ENCODE measurements around the gene GALNT2.

- TF ChIP-seq PHF21A (CRISPR knock-in tag; IDR thresholded peaks at IDR 0.05) (no peak), HNRNPL (IDR thresholded peaks at IDR 0.05; ENCODE audit: low read depth, low read length) (no peak), CTCF (CRISPR knock-in tag; IDR thresholded peaks at IDR 0.05) (no peak), REST (IDR thresholded peaks at IDR 0.05; ENCODE audit: borderline replicate concordance in 1 of 2, low read depth in 1 of 2, low read length in 2 of 2) (no peak), PATZ1 (CRISPR knock-in tag; IDR thresholded peaks at IDR 0.05) (no peak), HMG20B (CRISPR knock-in tag; conservative IDR thresholded peaks at IDR 0.05) (no peak), BRCA1 (CRISPR knock-in tag; IDR thresholded peaks at IDR 0.05) (no peak)
Measured at GRCh38 chr1:230026139-230026538, 40.9 kb upstream of the GALNT2 start.

Data from HepG2 (cell line).